Transverse colon (tissue), 4 donors: ENCODE measurements around the gene CXCL12. TPM values are rescaled to one million over a fixed set of nuclear protein-coding genes. Genes with fewer than 3 reads are reported as not detected.

Experiments
- DNase-seq: peaks from one replicate; pipeline ENCODE4 v3.0.0-alpha.2; 2019
- H3K27ac ChIP-seq, 4 donors: fragments of 200-600 bp; sonication (generic); 2 replicates each; pipeline ENCODE4 v1.5.1; 2016 to 2018; ENCODE audit warnings: inconsistent platforms in 4 of 4
- H3K27me3 ChIP-seq: fragments of 200-600 bp; sonication (generic); 2 replicates; pipeline ENCODE4 v1.5.1; 2017; ENCODE audit warnings: inconsistent platforms
- H3K36me3 ChIP-seq, 4 donors: fragments of 200-600 bp; sonication (generic); 2 replicates each; pipeline ENCODE4 v1.5.1; 2017 to 2019; ENCODE audit warnings: inconsistent platforms in 4 of 4
- H3K4me1 ChIP-seq, 4 donors: fragments of 200-600 bp; sonication (generic); 2 replicates each; pipeline ENCODE4 v1.5.1; 2017 to 2020; ENCODE audit warnings: inconsistent platforms in 4 of 4
- H3K4me3 ChIP-seq, 4 donors: fragments of 200-600 bp; sonication (generic); 1 replicate in 1 of 4; 2 replicates in 3 of 4; pipeline versions ENCODE4 v1.5.1 to v1.6.1; 2017 to 2019; ENCODE audit warnings: inconsistent platforms in 4 of 4
- H3K9me3 ChIP-seq, 2 donors: fragments of 200-600 bp; sonication (generic); 2 replicates each; pipeline ENCODE4 v1.5.1; 2017 to 2019; ENCODE audit warnings: inconsistent platforms in 2 of 2
- CTCF ChIP-seq, 5 experiments: fragments of 200-600 bp in 3 of 5; fragments of 450-650 bp in 2 of 5; sonication (generic) in 3 of 5; IDR thresholded peaks; 1 replicate in 2 of 5; 2 replicates in 3 of 5; pipeline ENCODE4 v1.5.1; 2016 to 2017; ENCODE audit warnings: antibody characterized with exemption in 5 of 5, inconsistent platforms in 3 of 5, mild to moderate bottlenecking in 2 of 5, moderate library complexity in 1 of 5
- EP300 ChIP-seq: sonication (generic); formaldehyde crosslinking; IDR thresholded peaks from one replicate; pipeline ENCODE4 v1.6.1; 2017; ENCODE audit warnings: antibody characterized with exemption, low read depth
- POLR2A ChIP-seq: fragments of 450-650 bp; IDR thresholded peaks from one replicate; pipeline ENCODE4 v1.6.1; 2016; ENCODE audit warnings: antibody characterized with exemption, mild to moderate bottlenecking, moderate library complexity
- POLR2AphosphoS5 ChIP-seq, 3 donors: sonication (generic); formaldehyde crosslinking; IDR thresholded peaks; one replicate each; pipeline ENCODE4 v1.6.1; 2016; ENCODE audit warnings: antibody characterized with exemption in 3 of 3
- WGBS, 2 donors: methylation state at CpG; one replicate each; pipeline ENCODE4 v1.1.5; 2018; ENCODE audit warnings: low coverage in 1 of 2; 5-methylcytosine and 5-hydroxymethylcytosine counted together
- in situ Hi-C, 4 donors: fragments of 200-750 bp; cut with MboI; loops; one replicate each; pipeline versions ENCODE4 v1.15.0 to v1.15.1; 2017; ENCODE audit warnings: low sequenced_read_pairs in 3 of 4, low pct_ligation_motif_present in 1 of 4, low pct_unique_long_range_greater_than_20kb in 1 of 4
- intact Hi-C: fragments of 100-400 bp; cut with DNase I; formaldehyde crosslinking; loops from one replicate; pipeline ENCODE4 v1.15.1; 2023; ENCODE audit warnings: low total_unique reads
- total RNA-seq, 4 donors: library from RNA; depleted of rRNA; stranded (reverse); fragments of >200 nt; gene quantifications; one replicate each; pipeline ENCODE4 v1.1.0, GENCODE V29; 2016

CXCL12 gene
- total RNA-seq, 4 donors from 2014 or later: 6.8 to 19.5 (median 17.9) TPM

GRCh38 chr10:44369296-44369695 is 15.6 kb downstream of the CXCL12 start:
- Histone ChIP-seq H3K4me1 (no peaks in the 10 kb centered on the region), H3K27me3 (no peaks in the 10 kb centered on the region), H3K9me3 (no peaks in the 10 kb centered on the region), H3K4me3 (no peak overlapping the region), H3K36me3 (no peaks in the 10 kb centered on the region), H3K27ac (no peak overlapping the region)
- DNase-seq: no peak
- TF ChIP-seq EP300 (no peak), CTCF (IDR thresholded peaks at IDR 0.05) (no peak), POLR2AphosphoS5 (IDR thresholded peaks at IDR 0.05) (no peak), POLR2A (no peak)
- in situ Hi-C loops: no loop called here
- intact Hi-C loops: no loop called here
- 80% methylated on average over 6 of the region's 6 CpGs; no CpG with 5 or more reads in 1 of the 2 donors for WGBS, 2 donors

DNA sequence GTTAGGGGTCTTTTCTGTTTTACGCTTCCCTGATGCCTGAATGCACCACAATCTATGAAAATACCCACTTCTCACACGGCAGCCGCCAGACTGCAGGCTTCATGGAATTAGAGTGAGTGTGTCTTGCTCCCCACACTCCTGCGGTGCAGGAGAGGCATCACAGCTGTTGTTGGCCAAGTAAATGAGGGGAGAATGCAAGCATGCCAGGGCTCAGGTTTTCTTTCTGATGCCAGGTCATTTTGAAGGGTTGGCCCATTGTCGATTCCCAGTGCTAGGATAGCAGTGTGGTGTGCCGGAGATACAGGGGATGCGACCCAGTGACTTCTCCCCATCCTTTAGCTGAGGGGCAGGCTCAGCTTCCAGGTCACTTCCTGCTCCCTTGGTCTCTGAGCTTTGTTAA is 16.3 kb downstream of the CXCL12 start:
- intact Hi-C loops: no loop called here
- Histone ChIP-seq H3K27me3 (no peaks in the 10 kb centered on the region), H3K27ac (no peak overlapping the region), H3K36me3 (no peaks in the 10 kb centered on the region), H3K4me1 (no peaks in the 10 kb centered on the region), H3K4me3 (no peak overlapping the region), H3K9me3 (no peaks in the 10 kb centered on the region)
- DNase-seq: no peak
- in situ Hi-C loops: no loop called here
- WGBS, 2 donors: 83% methylated on average over 7 of the region's 7 CpGs; no CpG with 5 or more reads in 1 of the 2 donors
- TF ChIP-seq CTCF (IDR thresholded peaks at IDR 0.05): no peak
- no peak for TF ChIP-seq POLR2AphosphoS5 (IDR thresholded peaks at IDR 0.05)
- TF ChIP-seq POLR2A: no peak
- TF ChIP-seq EP300: no peak

DNA sequence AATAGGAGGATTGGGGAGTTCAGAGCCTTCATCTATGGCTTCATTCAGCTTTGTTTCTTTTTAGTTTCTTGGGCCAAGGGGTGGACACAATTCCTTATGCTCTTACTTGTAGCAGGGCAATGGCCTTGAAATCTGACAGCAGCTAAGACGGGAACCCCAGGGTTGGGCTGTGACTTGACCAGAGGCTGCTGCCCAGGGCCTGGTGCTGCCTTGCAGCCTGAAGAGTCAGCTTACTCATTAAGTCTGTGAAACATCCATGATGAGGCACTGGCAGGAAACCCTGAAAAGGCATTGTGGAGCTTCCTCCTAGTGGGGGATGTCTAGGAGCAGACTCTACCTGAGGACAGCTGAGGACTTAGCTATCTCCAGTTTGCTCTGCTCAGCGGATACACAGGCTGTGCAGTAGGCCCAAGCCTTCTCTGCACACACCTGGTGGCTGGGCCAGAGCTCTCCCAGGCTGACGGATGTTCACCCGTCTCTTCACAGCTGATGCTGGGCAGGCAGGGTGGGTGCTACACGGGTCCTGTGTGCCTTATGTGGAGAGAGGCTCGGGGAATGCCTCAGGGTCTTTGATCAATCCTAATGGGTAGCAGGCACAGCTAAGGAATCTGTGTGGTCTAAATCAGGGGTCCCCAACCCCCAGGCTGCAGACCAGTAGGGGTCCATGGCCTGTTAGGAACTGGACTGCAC is 17.8 kb downstream of the CXCL12 start:
- Histone ChIP-seq H3K4me3 (no peak overlapping the region), H3K27me3 (no peaks in the 10 kb centered on the region), H3K4me1 (no peaks in the 10 kb centered on the region), H3K9me3 (no peaks in the 10 kb centered on the region), H3K27ac (no peak overlapping the region), H3K36me3 (no peaks in the 10 kb centered on the region)
- WGBS, 2 donors: 88% methylated on average over 6 of the region's 6 CpGs; no CpG with 5 or more reads in 1 of the 2 donors
- intact Hi-C loops (no loop called here), in situ Hi-C loops (no loop called here)
- no peak for DNase-seq
- TF ChIP-seq POLR2AphosphoS5 (IDR thresholded peaks at IDR 0.05): no peak
- no peak for TF ChIP-seq EP300
- no peak for TF ChIP-seq CTCF (IDR thresholded peaks at IDR 0.05)
- no peak for TF ChIP-seq POLR2A

DNA sequence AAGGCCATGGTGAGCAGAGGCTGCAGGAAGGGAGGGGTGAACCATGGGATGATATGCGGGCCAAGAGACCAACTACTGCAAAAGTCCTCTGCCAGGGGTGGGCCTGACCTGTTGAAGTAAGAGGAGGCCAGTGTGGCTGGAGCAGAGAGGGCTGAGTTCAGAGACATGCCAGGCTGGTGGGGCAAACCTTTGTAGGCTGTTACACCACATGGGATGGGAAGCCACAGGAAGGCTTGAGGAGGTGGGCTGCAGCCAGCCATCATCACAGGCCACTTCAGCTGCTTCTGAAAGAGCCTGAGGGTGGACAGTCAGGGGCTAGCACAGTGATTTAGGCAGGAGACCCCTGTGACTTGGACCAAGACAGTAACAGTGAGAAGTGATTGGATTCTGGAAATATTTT is 20.3 kb downstream of the CXCL12 start:
- no peaks in the 10 kb centered on the region for H3K4me1 ChIP-seq
- H3K27me3 ChIP-seq: no peaks in the 10 kb centered on the region
- TF ChIP-seq EP300 (no peak), POLR2A (no peak), CTCF (IDR thresholded peaks at IDR 0.05) (no peak), POLR2AphosphoS5 (IDR thresholded peaks at IDR 0.05) (no peak)
- H3K36me3 ChIP-seq: no peaks in the 10 kb centered on the region
- in situ Hi-C loops (no loop called here), intact Hi-C loops (no loop called here)
- H3K4me3 ChIP-seq: no peak overlapping the region
- DNase-seq: no peak
- 93% methylated on average over 1 of the region's 1 CpG; no CpG with 5 or more reads in 1 of the 2 donors for WGBS, 2 donors
- no peak overlapping the region for H3K27ac ChIP-seq
- H3K9me3 ChIP-seq: no peaks in the 10 kb centered on the region
